HG02840 (cell line): ENCODE data around the gene CD72.
"Not testable (repeated sequence)": the region's sequence is repeated elsewhere in the genome, so short reads cannot be mapped to it uniquely, and the experiment has no call there.

Experiments
- ATAC-seq: cut with Tn5 transposase; IDR thresholded peaks from one replicate; pipeline ENCODE4 v1.9.1; 2021; ENCODE audit warnings: mild to moderate bottlenecking, moderate library complexity, moderate number of reproducible peaks; ENCODE audit not compliant: unreplicated experiment, low FRiP score

CD72 gene

DNA sequence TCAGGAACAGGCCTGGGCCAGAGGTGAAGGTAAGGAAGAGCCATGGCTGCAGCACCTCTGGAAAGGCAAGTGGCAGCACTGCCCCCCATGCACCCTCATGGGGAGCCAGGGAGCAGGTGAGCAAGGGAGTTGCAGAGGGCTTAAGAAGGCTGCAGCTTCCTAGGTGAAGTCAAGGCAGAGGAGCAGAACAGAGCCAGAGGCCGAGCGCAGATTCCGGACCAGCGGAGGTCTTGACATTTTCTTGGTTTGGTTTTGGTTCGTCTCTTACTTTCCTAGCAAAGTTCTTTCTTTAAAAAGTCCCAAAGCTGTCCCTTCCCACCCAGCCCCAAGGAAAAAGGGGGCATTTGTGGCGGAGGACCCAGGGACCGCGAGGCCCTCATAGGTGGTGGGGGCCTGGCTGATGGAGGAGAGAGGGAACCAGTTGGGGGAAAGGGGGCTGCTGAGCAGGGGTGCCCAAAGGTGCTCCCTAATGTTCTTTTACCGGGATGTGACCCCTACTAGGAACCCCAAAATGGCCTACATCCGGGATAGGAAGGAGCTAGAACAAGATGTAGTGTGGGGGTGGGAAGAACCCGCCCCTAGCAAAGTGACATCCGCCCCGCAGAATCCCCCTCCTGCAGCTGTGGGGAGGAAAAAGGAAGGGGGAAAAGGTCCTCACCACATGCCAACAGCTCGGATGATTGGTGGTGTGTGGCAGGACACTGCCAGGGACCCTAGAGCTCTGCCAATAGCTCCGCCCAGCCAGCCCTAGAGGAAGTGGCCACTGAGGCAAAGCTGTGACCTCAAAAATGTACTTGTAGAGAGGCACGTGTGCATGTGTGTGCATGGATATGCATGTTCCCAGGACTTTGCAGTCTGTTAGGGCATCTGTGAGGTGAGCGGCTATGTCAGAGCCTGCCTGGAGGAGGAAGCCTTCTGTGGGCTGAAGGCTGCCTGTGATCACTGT, 914 bp upstream of the CD72 start:
- ATAC-seq = peak; percentile 38

DNA sequence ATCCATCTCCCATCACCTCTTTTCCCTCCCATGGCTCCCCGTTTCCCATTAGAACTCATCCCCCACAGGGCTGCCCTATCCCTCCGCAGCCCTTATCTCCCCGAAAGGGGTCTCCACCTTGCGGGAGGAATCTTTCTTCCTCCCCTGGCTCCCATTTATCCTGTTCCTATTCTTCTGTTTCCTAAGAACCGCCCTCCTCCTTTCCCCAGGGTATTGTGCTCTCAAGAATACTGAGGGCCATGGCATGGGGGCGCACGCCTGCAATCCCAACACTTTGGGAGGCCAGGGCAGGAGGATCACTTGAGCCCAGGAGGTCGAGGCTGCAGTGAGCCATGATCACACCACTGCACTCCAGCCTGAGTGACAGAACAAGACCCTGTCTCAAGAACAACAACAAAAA, 665 bp downstream of the CD72 start:
- ATAC-seq = no peak

DNA sequence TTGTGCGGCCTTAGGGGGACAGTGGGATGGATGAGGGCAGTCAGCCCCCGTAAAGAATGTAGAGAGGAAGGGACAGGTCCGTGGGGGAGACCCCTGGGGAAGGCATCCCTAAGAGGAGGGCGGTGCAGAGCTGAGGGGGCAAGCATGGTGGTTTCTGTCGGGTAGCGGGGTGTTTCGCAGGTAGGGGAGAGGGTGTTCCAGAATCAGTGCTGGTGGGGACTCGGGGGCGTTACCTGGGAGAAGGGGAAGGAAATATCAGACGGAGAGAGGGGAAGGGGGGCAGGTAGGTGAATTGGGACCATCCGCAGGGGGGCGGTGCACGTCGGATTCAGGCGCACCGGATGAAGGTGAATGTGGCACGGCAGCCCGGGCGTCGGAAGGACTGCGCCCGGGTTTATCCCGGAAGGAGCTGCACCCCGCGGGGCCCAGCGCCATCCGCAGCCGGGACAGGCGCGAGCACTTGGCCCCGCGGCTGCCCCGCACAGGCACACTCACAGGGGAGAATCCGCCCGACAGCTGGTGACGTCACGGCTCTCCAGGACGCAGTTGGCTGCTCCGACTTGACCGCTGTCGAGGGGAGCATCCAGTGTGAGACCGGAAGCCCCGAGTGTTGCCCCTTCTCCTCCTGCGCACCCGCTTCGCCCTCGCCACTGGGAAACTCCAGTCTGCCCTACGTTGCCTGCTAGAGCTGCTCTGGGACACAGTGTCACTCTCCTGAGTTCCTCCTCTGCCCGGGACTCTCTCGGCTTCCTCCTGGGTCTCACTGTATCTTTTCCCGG, 1.3 kb downstream of the CD72 start:
- ATAC-seq = peak; percentile 43

- ATAC-seq = no peak
Observed at GRCh38 chr9:35615981-35616680, 2.1 kb downstream of the CD72 start.

- no peak for ATAC-seq
Observed at GRCh38 chr9:35612843-35613242, 5.4 kb downstream of the CD72 start.

DNA sequence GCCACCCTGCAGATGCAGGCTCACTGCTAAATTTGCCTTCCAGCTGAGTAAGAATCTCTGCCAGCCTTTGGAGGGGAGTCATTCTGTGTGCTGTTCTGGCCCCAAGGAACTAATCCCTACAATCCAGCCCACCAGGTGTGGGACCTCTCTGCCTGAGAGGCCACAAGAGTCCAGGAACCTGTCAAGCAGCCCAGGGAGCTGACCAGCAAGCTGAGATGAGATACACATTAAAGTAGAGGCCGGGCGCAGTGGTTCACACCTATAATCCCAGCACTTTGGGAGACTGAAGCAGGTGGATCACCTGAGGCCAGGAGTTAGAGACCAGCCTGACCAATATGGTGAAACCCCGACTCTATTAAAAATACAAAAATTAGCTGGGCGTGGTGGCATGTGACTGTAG, 6.1 kb downstream of the CD72 start:
- ATAC-seq = not testable (repeated sequence)

DNA sequence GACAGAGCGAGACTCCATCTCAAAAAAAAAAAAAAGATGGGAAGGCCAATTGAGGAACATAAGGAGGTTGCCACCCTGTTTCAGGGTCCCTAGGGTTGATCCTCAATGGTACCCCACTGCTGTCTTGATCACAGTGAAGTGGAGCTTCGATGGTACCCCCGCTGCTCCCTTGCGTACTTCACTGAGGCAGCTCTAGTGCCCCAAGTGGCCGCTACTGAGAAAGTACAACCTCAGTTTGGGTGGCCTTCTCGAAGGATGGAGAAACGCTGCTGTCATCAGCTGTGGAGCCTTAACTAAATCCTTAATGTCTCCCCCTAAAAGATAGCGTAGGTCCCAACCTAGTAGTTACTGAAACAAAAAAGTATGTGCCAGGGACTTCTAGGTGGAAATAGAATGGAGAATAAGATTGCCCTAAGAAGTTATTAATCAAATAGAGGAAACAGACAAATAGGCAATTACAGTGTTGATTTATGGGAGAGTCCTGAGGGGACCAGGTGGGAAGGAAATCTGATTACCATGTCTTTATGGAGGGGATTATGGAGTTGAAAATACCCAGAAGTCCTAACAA, 6.9 kb downstream of the CD72 start:
- no peak for ATAC-seq

DNA sequence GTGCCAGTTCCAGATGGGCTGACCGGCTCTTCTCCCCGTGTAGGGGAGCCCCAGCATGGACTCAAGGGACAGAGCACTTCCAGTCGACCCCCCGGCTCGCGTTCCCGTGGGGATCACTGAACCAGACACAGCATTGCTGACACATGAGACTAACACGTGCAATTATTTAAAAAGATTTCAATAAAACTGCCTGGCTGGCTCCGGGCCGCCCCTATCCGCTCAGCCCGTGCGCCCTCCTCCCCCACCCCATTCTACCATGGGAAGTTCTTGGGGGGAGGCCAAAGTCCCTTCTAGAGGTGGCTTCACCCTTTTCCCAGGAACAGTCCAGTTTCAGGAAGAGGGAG, 8.4 kb downstream of the CD72 start:
- no peak for ATAC-seq

DNA sequence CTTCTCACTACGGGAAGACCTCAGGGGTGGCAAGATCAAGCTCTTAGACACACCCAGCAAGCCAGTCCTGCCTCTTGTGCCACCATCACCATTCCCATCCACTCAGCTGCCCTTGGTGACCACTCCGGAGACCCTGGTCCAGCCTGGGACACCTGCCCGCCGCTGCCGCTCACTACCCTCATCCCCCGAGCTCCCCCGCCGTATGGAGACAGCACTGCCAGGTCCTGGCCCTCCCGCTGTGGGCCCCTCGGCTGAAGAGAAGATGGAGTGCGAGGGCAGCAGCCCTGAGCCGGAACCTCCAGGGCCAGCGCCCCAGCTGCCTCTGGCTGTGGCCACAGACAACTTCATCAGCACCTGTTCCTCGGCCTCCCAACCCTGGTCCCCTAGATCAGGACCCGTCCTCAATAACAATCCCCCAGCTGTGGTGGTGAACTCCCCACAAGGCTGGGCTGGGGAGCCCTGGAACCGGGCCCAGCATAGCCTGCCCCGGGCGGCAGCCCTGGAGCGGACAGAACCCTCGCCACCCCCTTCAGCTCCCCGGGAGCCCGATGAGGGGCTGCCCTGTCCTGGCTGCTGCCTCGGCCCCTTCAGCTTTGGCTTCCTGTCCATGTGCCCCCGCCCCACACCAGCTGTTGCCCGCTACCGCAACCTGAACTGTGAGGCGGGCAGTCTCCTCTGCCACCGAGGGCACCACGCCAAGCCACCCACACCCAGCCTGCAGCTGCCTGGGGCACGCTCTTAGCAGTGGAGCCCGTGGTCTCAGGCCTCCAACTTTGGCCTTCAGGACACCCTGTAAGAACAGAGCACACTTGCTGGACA, 9.0 kb downstream of the CD72 start:
- ATAC-seq = no peak

- no peak for ATAC-seq
Observed at GRCh38 chr9:35608221-35608620, 10.0 kb downstream of the CD72 start.

- no peak for ATAC-seq
Observed at GRCh38 chr9:35606726-35607125, 11.5 kb downstream of the CD72 start.

GRCh38 chr9:35606138-35606504, 12.1 kb downstream of the CD72 start:
- no peak for ATAC-seq

- peak; percentile 10 for ATAC-seq
Observed at GRCh38 chr9:35605351-35606137, 12.7 kb downstream of the CD72 start.

DNA sequence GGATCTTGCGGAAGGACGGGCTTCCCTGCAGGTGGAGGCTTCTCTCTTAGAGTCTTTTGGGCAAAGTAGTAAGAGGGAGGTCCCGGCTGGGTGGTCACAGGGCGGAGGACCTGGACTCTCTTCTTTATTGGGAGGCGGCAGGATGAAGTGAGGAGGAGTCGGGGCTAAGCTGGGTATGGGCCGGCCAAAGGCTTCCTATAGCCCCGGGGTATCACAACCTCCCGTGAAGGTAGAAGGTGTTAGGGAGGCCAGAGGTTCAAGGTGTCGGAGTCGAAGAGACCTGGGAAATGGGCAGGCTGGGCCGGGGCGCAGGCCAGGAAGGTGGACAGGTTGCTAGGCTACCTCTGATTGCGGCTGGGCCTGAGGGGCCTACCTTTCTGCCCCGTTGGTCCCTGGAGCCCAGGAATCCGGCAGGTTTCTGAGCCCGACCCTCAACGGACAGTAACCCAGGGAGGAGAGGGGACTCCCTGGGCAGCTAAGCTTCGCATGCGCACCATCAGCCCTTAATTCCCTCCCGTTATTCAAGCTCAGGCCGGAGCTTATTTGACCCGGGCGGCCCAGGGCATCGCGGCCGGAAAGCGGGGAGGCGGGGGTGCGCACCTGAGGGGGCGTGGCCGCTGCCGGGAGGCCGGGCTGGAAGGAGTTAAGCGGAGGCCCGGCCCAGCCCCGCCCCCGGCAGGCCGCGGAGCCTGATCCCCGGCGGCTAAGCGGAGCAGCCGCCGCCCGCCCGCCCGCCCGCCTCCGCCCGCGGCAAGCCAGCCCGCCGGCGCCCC, 13.4 kb downstream of the CD72 start, which contains the start of gene TESK1:
TESK1 (plus strand) TSS at position 685 of the 773 bp plus-strand sequence. CDS start 358 bp downstream, outside the sequence.
- peak; percentile 37 for ATAC-seq

DNA sequence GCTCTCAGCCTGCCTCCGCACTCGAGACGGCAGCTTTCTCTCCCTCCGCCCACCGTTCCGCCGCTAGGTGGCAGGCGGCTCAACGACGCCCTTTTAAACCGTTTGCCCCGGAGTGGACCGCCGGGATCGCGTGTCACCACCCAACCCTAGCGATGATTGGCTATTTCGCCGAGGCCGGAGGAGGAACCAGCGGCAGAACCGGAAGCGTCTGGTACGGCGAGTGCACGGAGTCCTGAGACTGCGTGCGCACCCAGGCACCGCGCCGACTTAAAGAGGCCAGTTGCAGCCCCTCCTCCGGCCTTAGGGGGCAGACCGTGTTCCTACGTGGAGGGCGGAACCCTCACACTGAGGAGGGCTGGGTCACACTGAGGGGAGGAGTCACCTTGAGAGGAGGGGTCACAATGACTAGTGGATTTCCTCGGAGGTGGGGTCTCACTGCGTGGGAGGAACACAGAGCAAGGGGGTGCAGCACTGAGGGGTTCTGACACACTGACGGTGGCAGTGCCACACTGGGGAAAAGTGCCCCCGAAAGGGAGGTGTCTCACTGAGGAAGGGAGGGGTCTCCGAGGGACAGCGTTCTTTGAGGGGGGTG, 14.1 kb downstream of the CD72 start:
- peak; percentile 83 for ATAC-seq

DNA sequence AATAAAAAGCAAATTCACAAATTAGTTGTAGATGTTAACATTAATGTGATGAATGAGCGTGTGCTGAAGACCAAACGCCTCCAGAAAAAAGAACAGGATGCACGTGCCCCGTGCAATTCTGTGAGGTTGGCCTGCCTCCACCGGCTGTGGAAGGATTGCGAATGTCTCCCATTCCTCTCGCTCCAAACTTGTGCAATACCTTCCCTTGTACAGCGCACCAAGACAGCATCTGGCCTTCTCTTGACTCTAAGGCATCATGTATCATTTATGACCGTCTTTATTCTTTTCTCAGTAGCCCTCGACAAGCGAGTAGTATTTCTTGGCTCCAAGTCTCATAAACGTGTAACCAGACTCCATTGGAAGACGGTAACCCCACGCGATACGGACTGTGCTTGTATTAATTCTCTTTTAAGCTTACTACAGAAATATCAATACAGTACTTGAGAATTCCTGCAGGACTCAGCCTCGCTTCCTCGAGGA, 14.7 kb downstream of the CD72 start:
- ATAC-seq = no peak

- no peak for ATAC-seq
Observed at GRCh38 chr9:35599763-35600604, 18.2 kb downstream of the CD72 start.
